Stimulated activated CD4-positive, alpha-beta T cell treated with anti-CD3 and anti-CD28 coated beads, Interleukin-1b, Interleukin-23, amount 100 ng/mL, for 24 hours (primary cell): Measurements from ENCODE around the gene PAK5.

Source experiments
- DNase-seq, 4 experiments: peaks; one replicate each; pipeline ENCODE4 v3.0.0-alpha.2; 2020; ENCODE audit warnings: low read depth in 4 of 4, low spot score in 1 of 4

PAK5 gene

GRCh38 chr20:9499126-9499899 lies 339.6 kb downstream of the PAK5 start:
- DNase-seq: no peak

DNA sequence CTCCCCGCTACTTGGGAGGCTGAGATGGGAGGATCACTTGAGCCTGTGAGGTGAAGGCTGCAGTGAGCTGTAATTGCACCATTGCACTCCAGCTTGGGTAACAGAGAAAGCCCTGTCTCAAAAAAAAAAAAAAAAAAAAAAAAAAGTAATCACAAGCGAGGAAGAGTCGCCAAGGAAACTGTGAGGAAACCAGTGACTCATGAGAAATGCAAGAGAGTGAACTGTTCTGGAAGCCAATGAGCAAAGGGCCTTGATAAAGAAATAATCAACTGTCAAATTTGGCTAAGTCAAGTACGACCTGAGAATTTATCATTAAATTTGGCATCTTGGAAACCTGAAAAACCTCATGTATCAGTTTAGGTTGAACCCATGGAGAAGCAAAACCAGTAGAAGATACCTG lies 340.6 kb downstream of the PAK5 start:
- no peak for DNase-seq

DNA sequence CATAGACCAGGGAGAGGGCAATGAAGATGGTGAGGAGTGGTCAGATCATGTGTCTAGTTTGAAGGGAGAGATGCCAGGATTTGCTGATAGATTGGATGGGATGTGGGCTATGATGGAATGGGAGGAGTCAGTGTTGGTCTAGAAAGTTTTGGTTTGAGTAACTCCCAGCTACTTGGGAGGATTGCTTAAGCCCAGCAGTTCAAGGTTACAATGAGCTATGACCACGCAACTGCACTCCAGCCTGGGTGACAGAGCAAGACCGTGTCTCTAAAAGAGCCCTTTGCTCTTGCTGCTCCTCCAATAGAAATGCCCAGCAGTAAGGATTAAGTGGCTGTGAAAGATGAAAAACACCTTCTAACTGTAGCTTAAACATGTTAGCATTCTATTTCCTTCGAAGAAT lies 342.7 kb downstream of the PAK5 start:
- DNase-seq: no peak

DNA sequence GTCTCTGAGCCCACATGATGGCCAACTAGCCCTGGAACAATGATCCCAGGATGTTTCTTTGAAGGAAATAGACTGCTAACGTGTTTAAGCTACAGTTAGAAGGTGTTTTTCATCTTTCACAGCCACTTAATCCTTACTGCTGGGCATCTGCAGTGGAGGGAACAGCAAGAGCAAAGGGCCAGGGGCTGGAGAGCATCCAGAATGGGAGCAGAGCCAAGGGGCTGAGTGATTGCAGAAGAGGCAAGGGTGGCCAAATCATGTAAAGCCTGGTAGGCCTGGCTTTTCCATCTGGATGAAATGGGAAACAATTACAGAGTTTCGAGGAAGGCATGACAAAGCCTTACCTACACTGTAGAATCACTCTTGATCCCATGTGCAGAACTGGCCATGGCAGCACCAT lies 343.2 kb downstream of the PAK5 start:
- DNase-seq: no peak

DNA sequence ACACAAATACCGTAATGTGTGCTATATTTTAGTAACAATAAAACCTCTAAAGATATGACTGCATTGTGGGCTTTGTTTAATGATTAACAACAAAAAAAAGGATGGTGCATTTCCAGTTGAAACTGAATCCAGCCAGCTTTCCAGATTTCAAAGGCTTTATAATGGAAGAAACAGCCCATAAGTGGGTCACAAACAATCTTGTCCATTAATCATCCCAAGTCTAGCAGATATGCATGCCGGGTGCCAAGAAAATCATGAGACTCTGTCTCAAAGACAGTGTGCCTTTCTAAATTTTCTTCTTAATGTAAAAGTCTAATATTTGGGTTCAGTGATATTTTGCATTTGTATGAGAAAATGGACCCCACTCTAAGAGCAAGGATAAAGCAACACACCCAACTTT lies 345.1 kb downstream of the PAK5 start:
- DNase-seq: no peak

GRCh38 chr20:9492067-9492466 lies 346.8 kb downstream of the PAK5 start:
- DNase-seq: no peak

GRCh38 chr20:9491324-9491723 lies 347.6 kb downstream of the PAK5 start:
- no peak for DNase-seq

DNA sequence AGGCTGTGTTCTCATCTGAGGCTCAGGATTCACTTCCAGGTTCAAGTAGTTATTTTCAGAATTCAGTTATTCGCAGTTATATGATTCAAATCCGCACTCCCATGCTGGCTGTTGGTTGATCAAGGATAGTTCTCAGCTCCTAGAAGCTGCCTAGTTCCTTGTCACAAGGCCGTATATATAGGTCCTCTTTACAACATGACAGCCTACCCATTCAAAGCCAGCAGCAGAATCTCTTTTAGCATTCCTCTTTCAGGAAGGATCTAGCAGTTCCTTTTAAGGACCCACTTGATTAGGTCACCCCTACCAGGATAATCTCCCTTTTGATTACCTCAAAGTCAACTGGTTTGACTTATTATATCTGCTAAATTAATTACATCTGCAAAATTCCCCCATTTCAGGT lies 348.2 kb downstream of the PAK5 start:
- DNase-seq: no peak

DNA sequence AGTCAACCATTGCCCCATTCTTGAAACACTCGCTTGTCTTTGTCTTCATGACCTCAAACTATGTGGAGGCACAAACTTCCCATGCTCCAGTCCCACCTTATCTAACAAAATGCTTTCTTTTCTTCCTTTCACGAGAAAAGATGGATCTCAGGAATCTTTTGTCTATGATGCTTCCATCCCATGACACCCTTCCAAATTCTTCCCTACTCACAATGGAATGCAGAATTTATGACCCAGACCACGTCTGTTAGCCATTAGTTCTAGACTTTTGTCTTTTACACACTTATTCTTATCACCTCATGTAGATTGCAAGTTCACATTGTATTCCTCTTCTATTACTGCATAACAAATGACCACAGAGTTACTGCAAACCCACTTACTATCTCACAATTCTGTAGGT lies 348.7 kb downstream of the PAK5 start:
- DNase-seq: no peak

DNA sequence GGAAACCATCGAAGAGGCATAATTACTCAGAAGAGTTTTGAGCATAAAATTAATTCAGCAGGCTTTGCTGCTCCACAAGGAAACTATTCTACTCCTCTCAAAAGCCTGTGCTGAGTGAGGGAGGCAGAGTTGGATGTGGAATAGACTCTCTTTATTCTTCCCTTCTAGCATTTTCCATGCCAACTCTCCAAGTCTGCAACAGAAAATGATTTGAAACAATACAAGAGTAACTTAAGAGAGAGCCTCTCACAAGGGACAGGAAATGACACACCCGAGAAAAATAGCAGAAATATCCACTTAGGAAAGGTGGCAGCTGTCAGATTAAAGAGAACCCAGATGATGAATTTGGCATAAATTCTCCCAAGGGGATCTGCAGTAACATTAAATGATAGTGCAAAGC lies 350.8 kb downstream of the PAK5 start:
- DNase-seq: no peak
